HL-60/S4 treated with retinoic acid at 250 ng/mL for 4 days and 3 days (cell line): ENCODE results near the gene CSNK1G3.
"Not testable (repeated sequence)": the region's sequence is repeated elsewhere in the genome, so short reads cannot be mapped to it uniquely, and the experiment has no call there.

Source experiments
- in situ Hi-C: fragments of 300-500 bp; cut with MboI; formaldehyde crosslinking; loops from 2 replicates; pipeline ENCODE4 v1.7.0; 2022; ENCODE audit warnings: low sequenced_read_pairs

Gene CSNK1G3

DNA sequence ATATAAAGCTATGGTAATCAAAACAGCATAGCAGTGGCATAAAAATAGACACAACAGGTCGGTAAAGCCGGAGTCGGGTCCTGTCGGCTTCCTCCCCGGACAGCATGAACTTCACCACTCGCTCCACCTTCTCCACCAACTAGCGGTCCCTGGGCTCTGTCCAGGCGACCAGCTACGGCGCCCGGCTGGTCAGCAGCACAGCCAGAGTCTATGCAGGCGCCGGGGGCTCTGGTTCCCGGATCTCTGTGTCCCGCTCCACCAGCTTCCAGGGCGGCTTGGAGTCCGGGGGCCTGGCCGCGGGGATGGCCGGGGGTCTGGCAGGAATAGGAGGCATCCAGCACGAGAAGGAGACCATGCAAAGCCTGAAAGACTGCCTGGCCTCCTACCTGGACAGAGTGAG lies 124.0 kb downstream of the CSNK1G3 start:
- in situ Hi-C loops, result no loop called here

DNA sequence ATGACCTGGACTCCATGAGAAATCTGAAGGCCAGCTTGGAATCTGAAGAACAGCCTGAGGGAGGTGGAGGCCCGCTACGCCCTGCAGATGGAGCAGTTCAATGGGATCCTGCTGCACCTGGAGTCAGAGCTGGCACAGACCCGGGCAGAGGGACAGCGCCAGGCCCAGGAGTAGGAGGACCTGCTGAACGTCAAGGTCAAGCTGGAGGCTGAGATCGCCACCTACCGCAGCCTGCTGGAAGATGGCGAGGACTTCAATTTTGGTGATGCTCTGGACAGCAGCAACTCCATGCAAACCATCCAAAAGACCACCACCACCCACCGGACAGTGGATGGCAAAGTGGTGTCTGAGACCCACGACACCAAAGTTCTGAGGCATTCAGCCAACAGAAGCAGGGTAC lies 125.1 kb downstream of the CSNK1G3 start:
- in situ Hi-C loops, result not testable (repeated sequence)

DNA sequence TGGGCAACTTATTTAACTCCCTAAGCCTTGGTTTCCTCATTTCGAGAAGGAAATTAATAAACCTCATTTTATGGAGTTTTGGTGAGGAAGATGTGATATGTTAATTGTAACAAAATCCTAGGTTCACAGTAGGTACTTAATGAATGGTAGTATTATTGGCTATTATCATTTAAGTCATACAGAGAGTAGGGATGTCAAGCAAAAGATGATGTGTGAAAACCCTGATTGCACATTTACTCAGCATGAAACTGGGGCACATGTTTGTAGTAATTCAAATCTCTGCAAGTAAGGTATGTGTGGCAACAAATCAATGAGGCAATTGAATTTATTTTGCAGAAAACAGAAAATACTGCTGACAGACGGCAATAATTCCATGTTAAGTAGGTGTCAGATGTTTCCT lies 127.3 kb downstream of the CSNK1G3 start:
- in situ Hi-C loops, result no loop called here

DNA sequence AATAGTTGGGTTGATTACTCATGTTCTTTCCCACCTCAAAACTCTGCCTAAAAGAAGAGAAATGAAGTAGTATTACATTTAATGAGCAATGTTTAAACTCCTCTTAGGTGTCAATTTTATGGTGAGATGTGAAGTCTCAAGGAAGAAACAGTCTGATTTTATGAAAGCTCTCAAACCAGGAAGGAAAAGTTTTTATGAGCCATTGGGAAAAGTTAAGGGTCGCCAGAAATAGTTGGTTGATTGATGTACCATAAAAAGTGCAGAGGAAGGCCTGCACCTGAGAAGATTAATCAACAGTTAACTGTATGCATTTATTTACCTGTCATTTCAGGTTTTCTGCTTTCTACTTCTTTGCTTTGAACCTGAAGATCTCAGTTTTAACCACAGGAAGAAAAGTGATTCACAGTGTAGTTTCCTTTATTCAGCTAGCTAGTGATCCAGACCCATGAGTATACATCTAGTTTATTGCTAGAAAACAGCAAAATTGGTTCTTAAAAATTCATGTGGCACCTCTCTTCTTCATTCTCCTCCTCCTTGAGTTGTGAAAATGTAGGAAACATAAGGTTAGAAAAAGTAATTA lies 133.1 kb downstream of the CSNK1G3 start:
- in situ Hi-C loops, result no loop called here

DNA sequence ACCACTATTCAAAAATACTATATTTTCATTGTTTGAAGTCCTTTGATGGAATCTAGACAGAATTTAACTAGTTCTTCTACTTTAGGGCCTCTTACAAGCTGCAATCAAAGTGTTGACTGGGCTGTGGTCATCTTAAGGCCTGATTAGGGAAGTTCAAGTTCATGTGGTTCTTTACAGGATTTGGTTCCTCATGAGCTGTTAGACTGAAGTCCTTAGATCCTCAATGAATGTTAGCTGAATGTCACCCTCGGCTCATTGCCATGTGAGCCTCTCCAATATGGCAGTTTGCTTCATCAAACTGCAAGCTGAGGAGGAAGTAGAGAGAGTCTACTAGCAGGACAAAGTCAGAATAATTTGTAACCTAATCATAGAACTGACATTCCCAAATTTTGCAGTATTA lies 135.1 kb downstream of the CSNK1G3 start:
- in situ Hi-C loops, result no loop called here

DNA sequence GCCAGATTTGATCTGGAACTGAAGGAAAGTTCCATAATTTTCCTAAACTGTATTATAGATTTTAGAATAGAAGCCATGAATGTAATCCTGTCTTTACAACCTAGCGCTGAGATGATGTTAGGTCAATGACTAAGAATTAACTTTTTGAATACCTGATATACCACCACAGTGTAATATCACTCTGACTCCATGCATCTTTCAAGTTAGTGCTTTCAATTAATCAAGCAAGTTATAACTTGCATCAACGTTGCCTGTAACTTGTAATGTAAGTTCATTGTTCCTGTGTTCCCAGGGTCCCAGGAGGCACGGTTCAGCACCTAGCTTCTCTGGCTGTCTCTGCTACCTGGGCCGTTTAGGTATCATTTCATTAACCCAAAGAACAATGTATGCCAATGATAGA lies 139.3 kb downstream of the CSNK1G3 start:
- in situ Hi-C loops, result no loop called here

DNA sequence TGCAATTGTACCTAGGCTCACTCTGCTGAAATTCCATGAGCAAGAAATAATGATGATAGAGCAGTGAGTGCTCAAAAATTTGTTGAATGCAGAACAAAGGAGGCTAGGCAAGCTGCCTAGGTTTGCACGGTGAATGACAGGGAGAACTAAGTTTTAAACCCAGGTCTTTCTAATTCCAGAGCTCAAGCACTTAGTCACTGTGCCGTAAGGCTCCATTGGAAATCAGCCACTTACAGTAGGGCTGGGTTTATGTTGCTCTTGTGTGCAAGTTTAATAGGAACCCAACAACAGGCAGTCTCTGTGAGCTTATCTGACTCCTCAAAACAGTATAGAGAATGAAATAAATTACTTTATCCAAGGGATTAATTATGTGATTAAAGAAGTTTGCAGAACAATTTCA lies 147.0 kb downstream of the CSNK1G3 start:
- in situ Hi-C loops, result no loop called here

DNA sequence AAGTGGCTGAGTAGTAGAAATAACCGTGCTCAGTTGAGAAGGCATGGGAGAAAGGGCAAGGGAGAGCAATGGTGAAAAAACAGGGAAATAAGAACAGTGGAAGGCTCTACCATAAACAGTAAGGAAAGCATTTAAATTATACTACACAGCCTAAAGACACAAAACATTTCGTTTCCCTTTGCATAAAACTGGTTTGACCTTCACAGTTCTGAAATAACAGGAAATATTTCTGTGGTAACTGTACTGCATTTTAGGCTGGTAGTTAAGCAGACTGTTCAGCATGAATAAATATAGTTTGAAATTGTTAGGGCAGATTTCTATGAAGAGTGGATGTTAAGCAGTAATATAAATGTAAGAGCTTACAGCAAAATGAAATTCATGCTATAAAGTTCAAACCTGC lies 147.5 kb downstream of the CSNK1G3 start:
- in situ Hi-C loops, result no loop called here

DNA sequence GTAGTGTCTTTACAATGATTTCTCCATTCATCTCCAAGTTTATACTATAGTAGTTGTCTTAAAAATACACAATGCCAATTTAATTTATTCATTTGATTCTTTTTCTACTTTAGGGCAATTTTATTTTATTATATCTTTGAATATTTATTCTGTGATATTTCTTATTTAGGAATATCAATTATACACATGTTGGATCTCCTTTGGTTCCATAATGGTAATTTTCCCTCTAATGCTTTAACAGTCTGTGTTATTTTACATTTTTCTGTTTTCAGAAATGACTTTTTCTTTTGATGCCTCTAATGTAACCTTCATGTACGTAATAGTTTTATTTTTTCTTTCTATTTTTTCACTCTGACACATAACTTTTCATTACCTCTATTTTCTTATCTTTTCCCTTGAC lies 153.0 kb downstream of the CSNK1G3 start:
- in situ Hi-C loops, result no loop called here

DNA sequence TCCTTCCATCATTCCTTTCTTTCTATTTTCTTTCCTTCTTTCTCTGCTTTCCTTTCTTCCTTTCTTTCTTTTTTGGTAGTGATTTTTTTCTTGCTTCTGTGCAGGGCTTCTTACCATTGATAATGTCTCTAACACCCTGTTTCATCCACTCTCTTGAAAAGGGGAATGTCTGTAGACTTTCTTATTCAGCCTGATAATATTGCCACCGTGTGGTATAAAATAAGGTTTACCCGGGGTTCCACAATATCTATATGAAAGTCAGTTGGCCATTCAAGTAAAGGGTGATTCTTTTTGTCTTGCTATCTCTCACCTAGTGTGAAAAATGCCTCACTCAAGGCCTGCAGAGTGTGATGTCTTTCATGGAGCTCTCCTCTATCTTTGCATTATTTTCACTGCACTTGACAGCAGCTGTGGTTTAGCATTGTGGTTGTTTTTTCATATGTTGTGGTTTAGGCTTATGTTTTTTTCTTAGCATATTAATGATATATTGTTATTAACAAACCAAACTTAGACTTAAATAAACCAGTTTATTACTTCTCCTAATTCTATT lies 153.9 kb downstream of the CSNK1G3 start:
- in situ Hi-C loops, result no loop called here
